Measurements from ENCODE around the gene DGCR6. TPM values are rescaled to one million over a fixed set of nuclear protein-coding genes. Genes with fewer than 3 reads are reported as not detected.
"Not testable (repeated sequence)": the region's sequence is repeated elsewhere in the genome, so short reads cannot be mapped to it uniquely, and the experiment has no call there.

The DGCR6 gene
- total and polyA plus RNA-seq, 10 of the 15 experiments (the other 5 are each of a cell fraction or from before 2014, with no cell fraction given): 0.06 to 0.54 (median 0.16) TPM; not detected in 2

DNA sequence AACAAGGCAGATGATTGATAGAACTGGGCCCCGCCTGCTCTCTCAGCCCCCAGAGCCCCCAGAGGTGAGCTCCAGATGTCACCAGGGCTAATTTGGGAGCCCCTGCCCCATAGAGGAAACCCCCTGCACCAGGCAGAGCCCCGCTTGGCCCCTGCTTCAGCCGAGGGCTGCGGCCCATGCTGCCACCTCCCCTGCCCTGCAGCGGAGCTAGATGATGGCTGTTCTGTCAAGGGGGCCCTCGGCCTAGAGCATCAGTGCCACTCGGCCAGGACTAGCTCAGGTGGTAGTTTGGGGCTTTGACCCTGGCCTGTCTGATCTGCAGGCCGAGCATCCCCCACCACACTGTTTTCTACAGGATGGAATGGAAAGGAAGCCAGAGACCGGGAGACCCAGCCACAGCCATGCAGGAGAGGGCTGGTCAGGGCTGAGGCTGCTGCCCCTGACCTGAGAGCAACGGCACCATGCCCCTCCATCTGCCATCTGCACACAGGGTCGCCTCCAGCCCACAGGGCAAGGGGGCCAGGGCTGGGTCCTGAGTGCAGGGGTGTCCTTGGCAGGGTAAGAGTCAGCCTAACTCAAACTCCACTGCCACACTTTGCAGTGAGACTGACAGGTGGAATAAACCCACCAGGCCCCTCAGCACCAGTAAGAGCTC lies 54.2 kb downstream of the DGCR6 start:
- H3K9ac ChIP-seq (ENCODE audit: control insufficient read depth, insufficient read depth, low read length); intact Hi-C loops (cut with micrococcal nuclease; ENCODE audit: unreplicated experiment); DNase-seq (ENCODE audit: low read depth, low spot score); CTCF ChIA-PET; POLR2A ChIA-PET; H3K79me2 ChIP-seq (ENCODE audit: control insufficient read depth, insufficient read depth, low read length); H3K4me2 ChIP-seq (ENCODE audit: control insufficient read depth, insufficient read depth); H2AFZ ChIP-seq (ENCODE audit: control insufficient read depth, low read depth, low read length); H3K36me3 ChIP-seq (ENCODE audit: control insufficient read depth in 2 of 2, insufficient read depth in 2 of 2, low read length in 1 of 2); H3K9me3 ChIP-seq (replicated peaks; ENCODE audit: control insufficient read depth, insufficient read depth, low read length); H3K4me1 ChIP-seq (ENCODE audit: control insufficient read depth, insufficient read depth, low read length); in situ Hi-C loops (cut with MboI); H4K20me1 ChIP-seq (ENCODE audit: control insufficient read depth, insufficient read depth); RAD21 ChIA-PET (ENCODE audit: unreplicated experiment); ATAC-seq; FAIRE-seq; H3K4me3 ChIP-seq; H3K27ac ChIP-seq (ENCODE audit: control insufficient read depth, insufficient read depth); SMC1A ChIA-PET (ENCODE audit: uncharacterized antibody, unreplicated experiment); H3K27me3 ChIP-seq (replicated peaks in 1 of 2; ENCODE audit: control insufficient read depth in 2 of 2, insufficient read depth in 2 of 2, low read length in 1 of 2); BruUV-seq (replicated peaks): not testable (repeated sequence)
- WGBS (ENCODE audit: insufficient coverage, insufficient replicate concordance, low lambda C conversion rate, missing lambda C conversion rate): 26% methylated on average over 10 of the region's 11 CpGs

DNA sequence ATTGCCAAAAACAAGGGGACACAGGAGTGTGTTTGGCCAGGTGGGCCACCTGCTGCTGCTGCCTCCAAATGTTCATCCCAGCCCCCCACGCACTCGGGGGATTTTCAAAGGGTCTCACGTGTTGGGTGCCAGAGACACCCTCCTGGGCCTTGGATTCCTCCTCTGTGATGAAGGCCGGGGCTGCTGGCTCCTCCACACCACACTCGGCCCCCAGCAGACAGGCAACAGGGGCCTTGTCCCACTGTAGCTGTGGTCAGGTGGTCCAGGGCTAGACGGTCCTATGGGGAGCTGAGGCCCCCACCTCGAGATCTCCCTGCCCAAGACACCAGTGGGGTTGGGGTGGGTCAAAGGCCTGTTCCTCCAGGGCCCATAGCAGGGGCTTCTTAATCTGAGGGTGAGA lies 55.1 kb downstream of the DGCR6 start:
- H3K4me2 ChIP-seq (ENCODE audit: control insufficient read depth, insufficient read depth); H2AFZ ChIP-seq (ENCODE audit: control insufficient read depth, low read depth, low read length); H3K9ac ChIP-seq (ENCODE audit: control insufficient read depth, insufficient read depth, low read length); POLR2A ChIA-PET; CTCF ChIA-PET; H3K9me3 ChIP-seq (replicated peaks; ENCODE audit: control insufficient read depth, insufficient read depth, low read length); in situ Hi-C loops (cut with MboI); H3K4me1 ChIP-seq (ENCODE audit: control insufficient read depth, insufficient read depth, low read length); H4K20me1 ChIP-seq (ENCODE audit: control insufficient read depth, insufficient read depth); H3K27ac ChIP-seq (ENCODE audit: control insufficient read depth, insufficient read depth); BruUV-seq (replicated peaks); FAIRE-seq; intact Hi-C loops (cut with micrococcal nuclease; ENCODE audit: unreplicated experiment); H3K36me3 ChIP-seq (ENCODE audit: control insufficient read depth in 2 of 2, insufficient read depth in 2 of 2, low read length in 1 of 2); RAD21 ChIA-PET (ENCODE audit: unreplicated experiment); DNase-seq (ENCODE audit: low read depth, low spot score); H3K27me3 ChIP-seq (replicated peaks in 1 of 2; ENCODE audit: control insufficient read depth in 2 of 2, insufficient read depth in 2 of 2, low read length in 1 of 2); H3K79me2 ChIP-seq (ENCODE audit: control insufficient read depth, insufficient read depth, low read length); H3K4me3 ChIP-seq; ATAC-seq; SMC1A ChIA-PET (ENCODE audit: uncharacterized antibody, unreplicated experiment): not testable (repeated sequence)
- WGBS (ENCODE audit: insufficient coverage, insufficient replicate concordance, low lambda C conversion rate, missing lambda C conversion rate): 3% methylated on average over 5 of the region's 7 CpGs

Other genes with a start within 250 kb of the DGCR6 start
- gene PRODH, start 30.0 kb downstream of the DGCR6 start, total RNA-seq (2014; rRNA removed): 0.05 and 0.06 TPM in 2 replicates
- 0.05 TPM in 1 of 2 replicates, not detected in the other for gene PRODH, start 30.0 kb downstream of the DGCR6 start, total RNA-seq (2014; rRNA removed; fragmentation: Illumina TruSeq; extraction: Trizol)
- 0.13 TPM in 1 of 2 replicates, not detected in the other for gene PRODH, start 30.0 kb downstream of the DGCR6 start, total RNA-seq (2021)
- gene PRODH, start 30.0 kb downstream of the DGCR6 start, polyA plus RNA-seq (2011; rRNA removed): 0.10 TPM in 2 replicates
- gene PRODH, start 30.0 kb downstream of the DGCR6 start, polyA plus RNA-seq (2014; fragmentation: Illumina TruSeq; extraction: Trizol): not detected in 2 replicates
- gene PRODH, start 30.0 kb downstream of the DGCR6 start, polyA plus RNA-seq (2014; fragmentation: Nextera tagmentation; extraction: Ambion mirVana): not detected
- 0.03 and 0.09 TPM in 2 replicates for gene PRODH, start 30.0 kb downstream of the DGCR6 start, polyA plus RNA-seq (2014; rRNA removed)
- under 1 TPM in 1 of 2 experiments, not detected in 1; 0.08 TPM for gene PRODH, start 30.0 kb downstream of the DGCR6 start, polyA plus RNA-seq (2016; fragmentation: Nextera tagmentation; extraction: Ambion mirVana)
- gene DGCR2, start 216.1 kb downstream of the DGCR6 start, total RNA-seq (2014; rRNA removed): 19.5 and 20.7 TPM in 2 replicates
- gene DGCR2, start 216.1 kb downstream of the DGCR6 start, total RNA-seq (2014; rRNA removed; fragmentation: Illumina TruSeq; extraction: Trizol): 7.6 and 10.2 TPM in 2 replicates
- gene DGCR2, start 216.1 kb downstream of the DGCR6 start, total RNA-seq (2021): 25.9 and 27.4 TPM in 2 replicates
- 7.2 and 14.5 TPM in 2 replicates for gene DGCR2, start 216.1 kb downstream of the DGCR6 start, polyA plus RNA-seq (2011; rRNA removed)
- 12.0 and 14.5 TPM in 2 replicates for gene DGCR2, start 216.1 kb downstream of the DGCR6 start, polyA plus RNA-seq (2014; fragmentation: Illumina TruSeq; extraction: Trizol)
- gene DGCR2, start 216.1 kb downstream of the DGCR6 start, polyA plus RNA-seq (2014; fragmentation: Nextera tagmentation; extraction: Ambion mirVana): under 1 TPM; 0.19 to 0.44 TPM
- 17.5 and 18.7 TPM in 2 replicates for gene DGCR2, start 216.1 kb downstream of the DGCR6 start, polyA plus RNA-seq (2014; rRNA removed)
- gene DGCR2, start 216.1 kb downstream of the DGCR6 start, polyA plus RNA-seq (2016; fragmentation: Nextera tagmentation; extraction: Ambion mirVana): 10 to 100 TPM; 24.1 to 28.4 TPM
- gene TSSK2, start 225.0 kb downstream of the DGCR6 start, total RNA-seq (2014; rRNA removed): 0.17 TPM in 1 of 2 replicates, not detected in the other
- not detected in 2 replicates for gene TSSK2, start 225.0 kb downstream of the DGCR6 start, total RNA-seq (2014; rRNA removed; fragmentation: Illumina TruSeq; extraction: Trizol)
- not detected in 2 replicates for gene TSSK2, start 225.0 kb downstream of the DGCR6 start, total RNA-seq (2021)
- not detected in 2 replicates for gene TSSK2, start 225.0 kb downstream of the DGCR6 start, polyA plus RNA-seq (2011; rRNA removed)
- 0.03 TPM in 1 of 2 replicates, not detected in the other for gene TSSK2, start 225.0 kb downstream of the DGCR6 start, polyA plus RNA-seq (2014; fragmentation: Illumina TruSeq; extraction: Trizol)
- not detected for gene TSSK2, start 225.0 kb downstream of the DGCR6 start, polyA plus RNA-seq (2014; fragmentation: Nextera tagmentation; extraction: Ambion mirVana)
- not detected in 2 replicates for gene TSSK2, start 225.0 kb downstream of the DGCR6 start, polyA plus RNA-seq (2014; rRNA removed)
- not detected for gene TSSK2, start 225.0 kb downstream of the DGCR6 start, polyA plus RNA-seq (2016; fragmentation: Nextera tagmentation; extraction: Ambion mirVana)
- gene ESS2, start 238.3 kb downstream of the DGCR6 start, total RNA-seq (2014; rRNA removed): 12.5 and 13.5 TPM in 2 replicates
- gene ESS2, start 238.3 kb downstream of the DGCR6 start, total RNA-seq (2014; rRNA removed; fragmentation: Illumina TruSeq; extraction: Trizol): 6.0 and 6.4 TPM in 2 replicates
- gene ESS2, start 238.3 kb downstream of the DGCR6 start, total RNA-seq (2021): 17.9 and 18.3 TPM in 2 replicates
- 5.7 and 10.2 TPM in 2 replicates for gene ESS2, start 238.3 kb downstream of the DGCR6 start, polyA plus RNA-seq (2011; rRNA removed)
- gene ESS2, start 238.3 kb downstream of the DGCR6 start, polyA plus RNA-seq (2014; fragmentation: Illumina TruSeq; extraction: Trizol): 0.89 and 6.3 TPM in 2 replicates
- gene ESS2, start 238.3 kb downstream of the DGCR6 start, polyA plus RNA-seq (2014; fragmentation: Nextera tagmentation; extraction: Ambion mirVana): 1 to 10 TPM in 1 of 2 experiments, under 1 TPM in 1; 0.14 to 1.0 TPM
- 16.2 and 16.9 TPM in 2 replicates for gene ESS2, start 238.3 kb downstream of the DGCR6 start, polyA plus RNA-seq (2014; rRNA removed)
- 10 to 100 TPM; 14.2 to 15.0 TPM for gene ESS2, start 238.3 kb downstream of the DGCR6 start, polyA plus RNA-seq (2016; fragmentation: Nextera tagmentation; extraction: Ambion mirVana)
- gene GSC2, start 244.0 kb downstream of the DGCR6 start, total RNA-seq (2014; rRNA removed): not detected in 2 replicates
- not detected in 2 replicates for gene GSC2, start 244.0 kb downstream of the DGCR6 start, total RNA-seq (2014; rRNA removed; fragmentation: Illumina TruSeq; extraction: Trizol)
- not detected in 2 replicates for gene GSC2, start 244.0 kb downstream of the DGCR6 start, total RNA-seq (2021)
- gene GSC2, start 244.0 kb downstream of the DGCR6 start, polyA plus RNA-seq (2011; rRNA removed): not detected in 2 replicates
- gene GSC2, start 244.0 kb downstream of the DGCR6 start, polyA plus RNA-seq (2014; fragmentation: Illumina TruSeq; extraction: Trizol): not detected in 2 replicates
- not detected for gene GSC2, start 244.0 kb downstream of the DGCR6 start, polyA plus RNA-seq (2014; fragmentation: Nextera tagmentation; extraction: Ambion mirVana)
- gene GSC2, start 244.0 kb downstream of the DGCR6 start, polyA plus RNA-seq (2014; rRNA removed): not detected in 2 replicates
- gene GSC2, start 244.0 kb downstream of the DGCR6 start, polyA plus RNA-seq (2016; fragmentation: Nextera tagmentation; extraction: Ambion mirVana): not detected